ENCODE results near the gene BEAN1.

DNA sequence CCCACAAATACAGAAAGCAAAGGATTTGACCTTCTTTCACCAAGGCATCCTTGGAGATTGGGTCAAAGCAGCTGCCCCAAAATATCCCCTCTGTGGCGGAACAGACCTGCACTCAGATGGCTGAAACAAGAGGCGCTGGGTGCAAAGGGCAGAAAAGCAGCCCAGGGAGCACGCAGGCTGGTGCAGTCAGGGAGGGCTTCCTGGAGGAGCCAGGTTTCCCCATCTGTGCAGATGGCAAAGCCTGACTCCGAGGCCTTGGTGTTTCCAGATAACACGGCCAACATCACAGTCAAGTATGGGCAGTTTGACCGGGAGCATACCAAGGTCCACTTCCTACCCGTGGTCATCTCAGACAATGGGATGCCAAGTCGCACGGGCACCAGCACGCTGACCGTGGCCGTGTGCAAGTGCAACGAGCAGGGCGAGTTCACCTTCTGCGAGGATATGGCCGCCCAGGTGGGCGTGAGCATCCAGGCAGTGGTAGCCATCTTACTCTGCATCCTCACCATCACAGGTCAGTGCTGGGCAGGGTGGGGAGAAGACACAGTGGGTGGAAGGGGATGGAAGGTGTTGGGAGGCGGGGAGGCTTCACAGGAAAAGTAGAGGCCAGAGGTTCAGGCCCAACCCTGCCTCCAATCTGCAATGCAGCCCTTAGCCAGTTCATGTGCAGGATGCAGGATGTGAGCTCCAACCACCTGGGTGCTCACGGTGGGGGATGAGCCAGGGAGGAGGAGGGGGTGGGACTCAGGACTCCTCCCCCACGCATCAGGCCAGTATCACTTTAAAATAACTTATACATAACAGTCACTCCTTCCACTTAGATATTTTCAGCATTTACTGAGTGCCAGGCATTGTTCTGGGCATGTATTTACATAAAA, 26.4 kb upstream of the BEAN1 start:
- TF ChIP-seq CTCF (IDR thresholded peaks at IDR 0.05): no peak
- TF ChIP-seq POLR2A (IDR thresholded peaks at IDR 0.05): no peak
- no peak for TF ChIP-seq POLR2AphosphoS5 (IDR thresholded peaks at IDR 0.05)
- no peak for TF ChIP-seq EP300 (IDR thresholded peaks at IDR 0.05)
